Measurements from ENCODE around the gene LPP. TPM values are rescaled to one million over a fixed set of nuclear protein-coding genes. Genes with fewer than 3 reads are reported as not detected.

Gene LPP
- total and polyA plus RNA-seq, 2 of the 4 experiments (the other 2 are of a cell fraction) = 16.0 to 130 TPM

DNA sequence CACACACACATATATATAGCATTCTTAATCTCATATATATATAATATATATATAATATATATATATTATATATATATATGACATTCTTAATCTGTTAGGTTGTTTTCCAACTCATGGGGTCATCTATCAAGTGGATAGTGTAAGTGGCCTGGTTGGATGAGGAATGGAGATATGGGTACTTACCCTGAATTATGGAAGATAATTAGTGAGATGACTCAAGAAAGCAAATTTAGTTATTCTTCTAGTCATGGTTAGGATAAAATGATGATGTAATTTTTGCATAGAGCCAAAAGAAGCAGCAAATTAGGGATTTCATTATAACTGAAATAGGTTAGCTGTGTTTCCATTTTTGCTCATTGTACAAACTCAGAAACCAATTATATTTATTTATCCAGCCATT, 448.2 kb downstream of the LPP start:
- peaks cover 2% of the 10 kb centered on the region; the same call in 1 of the 2 replicates for H3K4me1 ChIP-seq (ENCODE audit: control insufficient read depth, insufficient read depth, low read length)
- H2BK5ac ChIP-seq (ENCODE audit: low read depth, low read length, poor library complexity, severe bottlenecking) = no peak overlapping the region
- TF ChIP-seq, protein P1, sequence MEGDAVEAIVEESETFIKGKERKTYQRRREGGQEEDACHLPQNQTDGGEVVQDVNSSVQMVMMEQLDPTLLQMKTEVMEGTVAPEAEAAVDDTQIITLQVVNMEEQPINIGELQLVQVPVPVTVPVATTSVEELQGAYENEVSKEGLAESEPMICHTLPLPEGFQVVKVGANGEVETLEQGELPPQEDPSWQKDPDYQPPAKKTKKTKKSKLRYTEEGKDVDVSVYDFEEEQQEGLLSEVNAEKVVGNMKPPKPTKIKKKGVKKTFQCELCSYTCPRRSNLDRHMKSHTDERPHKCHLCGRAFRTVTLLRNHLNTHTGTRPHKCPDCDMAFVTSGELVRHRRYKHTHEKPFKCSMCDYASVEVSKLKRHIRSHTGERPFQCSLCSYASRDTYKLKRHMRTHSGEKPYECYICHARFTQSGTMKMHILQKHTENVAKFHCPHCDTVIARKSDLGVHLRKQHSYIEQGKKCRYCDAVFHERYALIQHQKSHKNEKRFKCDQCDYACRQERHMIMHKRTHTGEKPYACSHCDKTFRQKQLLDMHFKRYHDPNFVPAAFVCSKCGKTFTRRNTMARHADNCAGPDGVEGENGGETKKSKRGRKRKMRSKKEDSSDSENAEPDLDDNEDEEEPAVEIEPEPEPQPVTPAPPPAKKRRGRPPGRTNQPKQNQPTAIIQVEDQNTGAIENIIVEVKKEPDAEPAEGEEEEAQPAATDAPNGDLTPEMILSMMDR (conservative IDR thresholded peaks at IDR 0.05; ENCODE audit: low read depth, low read length) = no peak
- TF ChIP-seq POLR2A (IDR thresholded peaks at IDR 0.05; ENCODE audit: low read depth, low read length) = no peak
- TF ChIP-seq SMC3 (IDR thresholded peaks at IDR 0.05; ENCODE audit: low read depth, low read length) = no peak
- no peak for TF ChIP-seq NFE2L2 (IDR thresholded peaks at IDR 0.05; ENCODE audit: low read depth, low read length)
- TF ChIP-seq MAFK (IDR thresholded peaks at IDR 0.05; ENCODE audit: low read depth, low read length) = no peak
- TF ChIP-seq CHD1 (IDR thresholded peaks at IDR 0.05; ENCODE audit: low read depth, low read length) = no peak
- no peak for TF ChIP-seq FOS (IDR thresholded peaks at IDR 0.05; ENCODE audit: low read depth, low read length)
- H2AK5ac ChIP-seq (ENCODE audit: low read depth, low read length) = no peak overlapping the region
- H3K27me3 ChIP-seq (ENCODE audit: control insufficient read depth, insufficient read depth, low read length) = no peaks in the 10 kb centered on the region
- ATAC-seq (ENCODE audit: low read depth) (no peak), DNase-seq (no peak)
- no peak overlapping the region for H3K27ac ChIP-seq (ENCODE audit: insufficient read depth, low read length)
- dilution Hi-C loops (cut with HindIII; ENCODE audit: low sequenced_read_pairs, unreplicated experiment) = no loop called here
- intact Hi-C loops (cut with micrococcal nuclease) = no loop called here
- H3K4me3 ChIP-seq (ENCODE audit: insufficient read depth, low read depth, low read length) = no peak overlapping the region
- no peak overlapping the region for H3K18ac ChIP-seq (ENCODE audit: low read depth, low read length)
- no peak overlapping the region for H3K14ac ChIP-seq (replicated peaks; ENCODE audit: low read depth, low read length)
- H3K36me3 ChIP-seq (ENCODE audit: control insufficient read depth, insufficient read depth, low read length) = 0 out of 2 replicates have a peak, but pooled peaks cover 2% of the 10 kb centered on the region
- no peak overlapping the region for H4K8ac ChIP-seq (ENCODE audit: low read depth in 2 of 2, low read length in 2 of 2)
- no peak overlapping the region for H3K4ac ChIP-seq (ENCODE audit: low read depth, low read length)
- no peak overlapping the region for H4K91ac ChIP-seq (ENCODE audit: insufficient read depth, low read depth, low read length)
- no peaks in the 10 kb centered on the region; the same call in 1 of the 2 replicates for H4K20me1 ChIP-seq (ENCODE audit: insufficient read depth, low read length)
- 0 out of 2 replicates have a peak, but pooled peaks cover 3% of the 10 kb centered on the region for H3K9me1 ChIP-seq (ENCODE audit: insufficient read depth, low read length)
- ChIA-PET CTCF (interaction anchor here (0.7 kb wide), 2 partner anchors 583 to 1834 kb away, joined by 3 to 4 read pairs; no protein-coding TSS in a partner anchor), POLR2A (ENCODE audit: unreplicated experiment) (interaction anchor here (0.6 kb wide), 1 partner anchor 222 kb away, joined by 9 read pairs; no protein-coding TSS in a partner anchor)
- no peak overlapping the region for H3K23ac ChIP-seq (ENCODE audit: low read depth, low read length)
- H3K9ac ChIP-seq (ENCODE audit: low read depth, low read length) = no peak overlapping the region
- no peaks in the 10 kb centered on the region for H3K9me3 ChIP-seq (ENCODE audit: control insufficient read depth, insufficient read depth, low read length)
- no peak overlapping the region for H3K56ac ChIP-seq (ENCODE audit: extremely low read depth, insufficient read depth, low read length)
- no peak overlapping the region for H2AK9ac ChIP-seq (replicated peaks; ENCODE audit: low read depth, low read length, poor library complexity)
- H3K79me1 ChIP-seq (ENCODE audit: low read depth in 1 of 2, low read length in 2 of 2) = peaks cover 33 to 45% of the 10 kb centered on the region in 2 experiments
- no peak overlapping the region for H2BK20ac ChIP-seq (ENCODE audit: low read depth, low read length)
- H4K5ac ChIP-seq (ENCODE audit: low read depth, low read length) = no peak overlapping the region
- no peak overlapping the region for H2AFZ ChIP-seq (replicated peaks; ENCODE audit: low read length, poor library complexity)
- in situ Hi-C loops (cut with MboI; ENCODE audit: low sequenced_read_pairs) = no loop called here
- no peak overlapping the region for H2BK15ac ChIP-seq (ENCODE audit: low read depth, low read length)
- H3K4me2 ChIP-seq (ENCODE audit: low read depth, low read length) = no peak overlapping the region
- no TSS peak for BruUV-seq (replicated peaks)
- no peak overlapping the region for H2BK120ac ChIP-seq (ENCODE audit: low read depth, low read length)
